Colon (tissue), 2 donors: ENCODE data around the gene WWOX.

Source experiments
- FAIRE-seq: peaks from 2 replicates; lab custom pipeline; 2012; peaks lifted over from hg19 to GRCh38; lab: Jason Lieb, UNC
- donor health status: control.
- donor health status: control.

The WWOX gene

DNA sequence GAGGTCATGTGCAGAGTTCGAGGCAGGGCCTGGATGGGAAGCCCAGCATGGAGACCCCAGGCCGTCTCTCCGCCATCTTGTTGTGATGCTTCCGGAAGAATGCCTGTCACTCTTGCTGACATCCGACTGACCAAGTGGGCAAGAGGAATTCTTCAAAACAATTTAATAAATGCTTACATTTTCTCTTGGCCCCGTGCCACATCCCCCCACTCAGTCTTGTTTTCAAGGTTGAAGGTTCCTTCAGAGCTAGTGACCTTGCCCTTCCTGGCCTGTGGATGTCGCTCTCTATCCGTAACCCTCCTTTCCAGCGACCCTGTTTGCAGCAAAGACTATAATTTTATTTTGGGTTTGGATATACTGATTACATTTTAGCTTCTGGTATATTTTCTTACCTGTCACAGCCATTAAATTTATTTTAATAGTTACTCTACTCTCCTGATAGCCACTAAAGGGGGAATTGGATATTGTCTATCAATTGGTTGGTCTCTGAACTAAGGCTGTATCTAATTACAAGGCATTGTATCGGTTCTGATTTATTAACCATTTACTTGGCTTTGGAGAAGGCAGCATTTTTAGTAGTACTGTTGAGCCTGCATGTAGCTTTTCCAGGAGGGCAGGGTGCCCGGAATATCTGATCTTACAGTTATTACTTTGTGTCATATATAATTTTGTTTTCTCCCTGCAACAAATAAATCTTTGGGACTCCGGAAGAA lies 264.5 kb downstream of the WWOX start:
- no peak for FAIRE-seq

DNA sequence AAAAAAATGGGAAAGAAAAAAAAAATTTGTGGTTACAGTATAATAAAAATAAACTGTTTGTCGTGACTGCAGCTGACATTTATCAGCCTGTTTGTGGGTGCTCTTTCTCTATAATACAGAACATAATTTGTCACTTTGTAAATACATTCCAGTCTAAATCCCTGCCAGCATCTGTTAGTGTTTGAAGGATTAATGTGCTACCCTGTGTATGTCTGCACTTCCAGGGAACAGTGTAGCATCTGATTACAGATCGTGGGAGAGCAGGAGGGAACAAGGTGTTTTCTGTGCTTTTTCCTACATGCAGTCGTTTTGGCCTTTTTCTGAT lies 265.1 kb downstream of the WWOX start:
- no peak for FAIRE-seq

DNA sequence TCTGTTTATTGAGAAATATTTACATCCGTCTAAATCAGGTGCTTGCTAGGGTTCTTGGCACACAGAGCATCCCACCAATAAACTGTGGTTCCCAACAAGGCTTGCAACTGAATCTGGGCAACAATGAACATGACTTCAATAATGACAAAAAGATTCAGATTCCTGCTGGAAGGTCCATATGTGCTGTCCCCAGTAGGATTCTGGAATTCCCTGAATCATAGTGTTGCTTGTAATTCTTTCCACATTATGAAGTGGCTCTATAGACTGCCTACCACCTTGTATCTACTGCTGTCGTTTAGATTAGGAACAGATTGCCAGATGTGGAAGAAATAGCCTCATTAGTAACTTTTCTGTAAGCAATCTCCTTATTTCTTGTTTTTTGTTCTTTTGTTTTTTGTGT lies 265.9 kb downstream of the WWOX start:
- no peak for FAIRE-seq

DNA sequence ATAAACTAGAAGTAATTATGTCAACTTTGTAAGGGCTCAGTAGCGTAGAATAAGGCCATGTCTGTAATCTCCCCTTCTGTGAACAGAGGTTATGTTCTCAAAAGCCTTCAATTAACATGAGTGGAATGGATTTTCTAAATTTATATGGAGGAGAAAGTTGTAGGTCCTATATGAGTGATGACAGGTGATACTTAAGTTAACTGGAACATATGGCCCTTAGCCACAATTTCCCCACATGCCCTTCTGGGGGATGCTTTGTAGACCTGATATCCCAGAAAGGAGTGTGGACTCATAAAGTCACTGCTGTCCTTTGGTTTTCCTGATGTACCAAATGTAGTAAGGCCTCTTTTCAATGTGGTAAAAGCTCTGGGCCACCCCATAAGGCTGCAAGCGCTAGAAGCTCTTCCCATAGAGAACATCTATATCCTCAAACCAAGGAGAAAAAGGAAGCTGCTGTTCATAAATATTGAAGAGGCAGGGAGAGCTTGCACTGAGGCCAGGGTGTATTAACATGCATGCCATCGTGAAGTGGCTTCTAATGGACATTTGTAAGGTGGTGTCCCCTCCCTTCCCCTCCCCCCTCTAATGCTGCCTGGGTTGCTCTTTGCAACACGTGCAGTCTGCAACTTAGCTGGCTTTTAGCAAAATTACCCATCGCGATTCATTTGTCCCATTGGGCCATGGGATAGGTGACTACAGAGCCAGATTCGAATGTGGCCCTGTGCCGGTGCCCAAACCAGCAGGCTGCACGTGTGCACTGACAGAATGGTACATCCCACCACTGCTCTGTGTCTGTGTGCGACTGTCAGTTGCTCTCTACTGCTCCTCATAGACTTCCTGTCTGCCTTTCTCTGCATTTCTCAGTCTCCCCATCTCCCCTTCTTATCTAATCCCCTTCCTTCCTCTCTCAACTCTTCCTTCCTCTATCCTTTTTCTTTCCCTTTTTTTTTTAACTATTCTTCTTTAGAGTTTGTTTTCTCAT lies 269.0 kb downstream of the WWOX start:
- FAIRE-seq, result no peak

GRCh38 chr16:78372277-78372676 lies 272.8 kb downstream of the WWOX start:
- FAIRE-seq, result no peak

- no peak for FAIRE-seq
Measured at GRCh38 chr16:78375055-78375679, 275.7 kb downstream of the WWOX start.

DNA sequence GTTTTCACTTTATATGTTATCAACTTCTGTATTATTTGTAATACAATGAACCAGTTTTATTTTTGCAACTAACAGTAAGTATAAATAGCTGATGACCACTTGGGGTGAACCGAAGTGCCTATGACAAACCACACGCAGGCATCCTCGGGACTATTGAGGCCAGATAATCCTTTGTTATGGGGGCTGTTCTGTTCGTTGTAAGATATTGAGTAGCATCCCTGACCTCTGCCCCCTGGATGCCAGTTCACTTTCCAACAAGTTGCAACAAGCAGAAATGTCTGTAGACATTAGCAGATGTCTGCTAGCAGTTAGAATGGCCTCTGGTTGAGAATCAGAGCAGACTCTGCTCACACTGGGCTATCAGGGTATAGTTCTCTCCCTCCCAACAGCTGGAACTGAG lies 277.0 kb downstream of the WWOX start:
- no peak for FAIRE-seq

DNA sequence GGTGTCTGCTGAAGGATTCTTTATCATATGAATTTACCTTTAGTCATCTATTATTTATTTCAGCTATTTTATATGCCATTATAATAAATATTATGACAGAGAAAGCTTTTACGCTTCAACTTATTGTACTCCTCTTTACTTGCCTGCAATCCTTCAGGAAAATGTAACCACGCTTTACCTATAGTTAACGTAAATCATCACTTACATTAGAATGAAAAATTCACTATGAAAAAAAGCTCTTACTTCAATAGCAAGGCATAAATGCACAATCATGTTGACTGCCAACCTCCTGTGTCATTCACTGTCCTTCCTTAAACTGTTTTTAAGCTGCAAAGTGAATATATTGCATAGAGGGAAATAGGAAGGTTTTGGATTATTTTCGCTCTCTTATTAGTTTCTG lies 277.9 kb downstream of the WWOX start:
- no peak for FAIRE-seq

GRCh38 chr16:78381060-78381459 lies 281.6 kb downstream of the WWOX start:
- no peak for FAIRE-seq

GRCh38 chr16:78383118-78383517 lies 283.7 kb downstream of the WWOX start:
- no peak for FAIRE-seq

DNA sequence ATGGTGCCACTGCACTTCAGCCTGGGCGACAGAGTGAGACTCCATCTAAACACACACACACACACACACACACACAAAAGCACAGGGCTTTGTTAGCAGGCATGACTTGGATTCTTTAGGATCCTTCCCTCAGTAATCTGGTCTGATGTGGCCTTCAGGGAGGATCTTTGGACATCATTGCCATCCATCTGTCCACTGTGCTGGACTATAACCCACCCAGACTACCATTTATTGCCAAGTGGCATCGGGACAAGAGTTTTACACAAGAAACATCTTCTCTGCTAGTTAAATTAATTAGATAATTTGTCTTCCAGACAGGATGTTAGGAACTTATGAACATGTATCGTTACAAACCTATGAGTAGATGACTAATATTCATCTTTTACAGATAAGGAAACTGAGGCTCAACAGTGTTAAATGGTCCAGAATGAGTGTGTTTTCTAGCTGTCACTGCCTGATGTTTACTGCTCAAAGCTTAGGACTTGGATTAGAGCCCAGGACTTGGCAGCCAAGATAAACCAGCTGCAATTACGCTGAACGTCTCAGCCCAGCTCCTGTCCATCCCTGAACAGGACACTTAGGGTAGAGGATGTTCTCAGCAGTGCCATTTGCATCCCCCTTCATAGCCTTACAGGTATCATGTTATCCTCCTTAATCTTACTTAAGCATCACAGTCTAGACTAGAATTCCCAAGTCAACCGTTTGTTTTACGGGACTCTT lies 285.8 kb downstream of the WWOX start:
- FAIRE-seq, result no peak

DNA sequence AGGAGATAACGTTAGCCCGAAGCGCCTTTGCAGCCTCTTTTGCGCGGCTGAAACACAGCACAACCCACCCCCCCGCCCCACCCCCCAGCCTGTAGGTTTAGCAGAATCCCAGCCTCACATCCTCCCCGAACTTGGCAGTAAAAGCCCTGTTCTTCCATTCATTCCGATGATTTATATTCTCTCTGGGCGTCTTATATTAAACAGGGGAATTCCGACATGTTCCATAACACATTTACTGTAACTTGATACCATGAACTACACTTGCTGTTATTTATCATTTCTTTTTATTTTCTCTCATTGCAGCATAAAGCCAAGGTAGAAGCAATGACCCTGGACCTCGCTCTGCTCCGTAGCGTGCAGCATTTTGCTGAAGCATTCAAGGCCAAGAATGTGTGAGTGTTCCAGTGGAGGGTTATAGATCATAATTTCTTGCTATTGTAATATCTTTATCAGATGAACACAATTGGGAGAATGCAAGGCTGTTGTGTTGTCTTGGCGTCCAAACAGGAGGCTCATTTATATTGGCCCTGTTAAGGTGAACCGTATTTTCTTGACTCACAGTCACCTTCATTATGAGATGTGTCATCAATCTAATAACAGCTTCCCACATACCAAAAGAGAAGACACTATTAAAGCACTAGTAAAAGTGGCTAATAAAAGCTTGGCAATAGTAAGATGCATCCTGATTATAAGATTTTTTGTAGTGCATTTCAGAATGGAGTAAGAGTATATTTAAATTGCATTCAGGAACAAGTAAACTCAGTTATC lies 287.3 kb downstream of the WWOX start:
- FAIRE-seq, result no peak

DNA sequence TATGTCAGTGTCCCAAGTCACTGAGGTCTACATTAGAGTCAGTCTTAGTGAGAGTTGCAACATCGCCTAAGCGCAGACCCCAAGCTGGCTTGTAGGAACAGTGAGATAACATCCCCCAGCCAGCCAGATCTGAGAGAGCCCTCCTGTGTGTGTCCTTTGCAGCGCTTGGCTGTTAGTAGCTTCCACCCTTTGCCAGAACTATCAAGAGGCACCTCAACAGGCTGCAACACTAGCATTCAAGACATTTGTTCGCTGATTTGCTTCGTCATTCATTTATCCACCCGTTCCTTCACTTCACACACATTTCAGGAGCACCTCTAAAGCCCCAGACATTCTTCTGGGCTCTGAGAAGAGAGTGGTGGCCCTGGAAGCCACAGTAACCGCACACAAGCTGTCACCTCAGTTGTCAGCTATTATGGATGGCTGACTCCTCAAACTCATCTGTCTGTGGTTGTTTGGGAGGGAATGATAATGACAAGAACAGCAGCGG lies 289.6 kb downstream of the WWOX start:
- FAIRE-seq, result no peak

GRCh38 chr16:78390092-78390491 lies 290.6 kb downstream of the WWOX start:
- no peak for FAIRE-seq

- no peak for FAIRE-seq
Measured at GRCh38 chr16:78390508-78391324, 291.3 kb downstream of the WWOX start.

GRCh38 chr16:78392585-78393195 lies 293.2 kb downstream of the WWOX start:
- no peak for FAIRE-seq

DNA sequence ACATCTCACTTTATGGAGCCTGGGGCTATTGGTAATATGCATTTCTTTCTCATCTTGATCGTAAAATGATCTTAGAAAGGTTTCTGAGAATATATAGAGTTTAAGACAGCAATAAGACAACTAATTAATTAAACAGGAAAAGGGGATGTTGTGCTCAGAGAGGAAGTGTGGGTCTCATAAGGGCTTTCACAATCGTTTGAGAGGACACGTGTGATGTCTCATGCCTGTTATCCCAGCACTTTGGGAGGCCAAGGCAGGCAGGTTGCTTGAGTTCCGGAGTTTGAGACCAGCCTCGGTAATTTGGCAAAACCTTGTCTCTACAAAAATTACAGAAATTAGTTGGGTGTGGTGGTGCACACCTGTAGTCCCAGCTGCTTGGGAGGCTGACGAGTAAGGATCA lies 295.6 kb downstream of the WWOX start:
- FAIRE-seq, result no peak

DNA sequence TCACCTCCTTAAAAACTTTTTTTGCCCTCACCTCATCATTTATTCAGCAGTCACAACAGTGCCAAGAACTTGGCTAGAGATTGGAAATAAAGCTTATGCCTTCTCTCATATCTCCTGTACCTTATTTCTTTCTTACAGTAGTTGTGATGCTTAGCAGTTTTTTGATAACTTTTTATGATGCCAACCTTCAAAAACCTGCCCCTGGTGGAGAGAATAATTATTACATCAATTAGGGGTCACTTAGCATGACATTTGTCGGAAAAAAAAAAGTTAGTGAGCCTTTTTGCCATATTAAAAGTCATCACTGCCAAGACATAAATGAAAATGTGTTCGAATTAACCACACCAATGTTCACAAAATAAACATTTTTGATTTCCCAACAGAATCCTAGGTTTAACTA lies 296.6 kb downstream of the WWOX start:
- FAIRE-seq, result no peak

- FAIRE-seq, result no peak
Measured at GRCh38 chr16:78396673-78397072, 297.2 kb downstream of the WWOX start.

- FAIRE-seq, result no peak
Measured at GRCh38 chr16:78399384-78399783, 299.9 kb downstream of the WWOX start.
